OCI-LY7 (cell line): ENCODE results near the gene PAN3. TPM values are rescaled to one million over a fixed set of nuclear protein-coding genes. Genes with fewer than 3 reads are reported as not detected.

Source experiments
- BruUV-seq: library from RNA; stranded (reverse); fragments of 400-500 nt; replicated peaks from 2 replicates; lab custom pipeline; 2021; lab: Mats Ljungman, UMichigan
- CTCF ChIA-PET: fragments of 300-600 bp; sonication (Branson Sonifier 250); formaldehyde crosslinking; loops from one replicate; lab custom pipeline; 2022; ENCODE audit warnings: antibody characterized with exemption; ENCODE audit not compliant: unreplicated experiment; lab: Charles Lee
- POLR2A ChIA-PET: fragments of 300-600 bp; sonication (Branson Sonifier 250); formaldehyde crosslinking; loops from one replicate; lab custom pipeline; 2022; ENCODE audit warnings: antibody characterized with exemption; lab: Charles Lee
- DNase-seq: peaks from one replicate; pipeline ENCODE4 v3.0.0-alpha.2; 2015; ENCODE audit warnings: low spot score
- H2AFZ ChIP-seq: fragments of 200-600 bp; sonication (generic), shearing (Covaris generic); 2 replicates; pipeline ENCODE4 v1.6.1; 2014; ENCODE audit warnings: mild to moderate bottlenecking, antibody characterized with exemption, low read length, moderate library complexity
- H3K27ac ChIP-seq: fragments of 200-600 bp; sonication (generic); 2 replicates; pipeline ENCODE4 v1.5.1; 2014; ENCODE audit warnings: mixed run types, low read depth, mild to moderate bottlenecking, moderate library complexity, low read length, inconsistent platforms; ENCODE audit not compliant: poor library complexity, severe bottlenecking
- H3K36me3 ChIP-seq: fragments of 200-600 bp; sonication (generic); 2 replicates; pipeline ENCODE4 v1.6.1; 2014; ENCODE audit warnings: mild to moderate bottlenecking, antibody characterized with exemption, low read length, moderate library complexity, mixed read lengths; ENCODE audit not compliant: insufficient read depth
- H3K4me1 ChIP-seq: fragments of 200-600 bp; sonication (generic); 2 replicates; pipeline ENCODE4 v1.5.1; 2014; ENCODE audit warnings: mild to moderate bottlenecking, low read length; ENCODE audit not compliant: insufficient read depth, poor library complexity, severe bottlenecking
- H3K4me2 ChIP-seq: fragments of 200-600 bp; sonication (generic); 2 replicates; pipeline ENCODE4 v1.6.1; 2014; ENCODE audit warnings: mild to moderate bottlenecking, low read length
- H3K4me3 ChIP-seq: fragments of 200-600 bp; sonication (generic); 2 replicates; pipeline ENCODE4 v1.5.1; 2014; ENCODE audit warnings: mild to moderate bottlenecking, low read depth, low read length; ENCODE audit not compliant: poor library complexity, severe bottlenecking
- H3K79me2 ChIP-seq: fragments of 200-600 bp; sonication (generic); 2 replicates; pipeline ENCODE4 v1.6.1; 2016; ENCODE audit warnings: low read depth, mild to moderate bottlenecking, low read length, moderate library complexity, mixed read lengths; ENCODE audit not compliant: insufficient read depth
- H3K9me2 ChIP-seq: fragments of 200-600 bp; sonication (generic); 2 replicates; pipeline ENCODE4 v1.6.1; 2016; ENCODE audit warnings: mild to moderate bottlenecking, low read length, mixed read lengths; ENCODE audit not compliant: insufficient read depth
- H3K9me3 ChIP-seq: fragments of 200-600 bp; sonication (generic); 2 replicates; pipeline ENCODE4 v1.6.1; 2014; ENCODE audit warnings: mild to moderate bottlenecking, mixed run types, low read length, mixed read lengths
- H4K20me1 ChIP-seq: fragments of 200-600 bp; sonication (generic); 2 replicates; pipeline ENCODE4 v1.6.1; 2014; ENCODE audit warnings: mild to moderate bottlenecking, antibody characterized with exemption, low read length, moderate library complexity, mixed read lengths; ENCODE audit not compliant: insufficient read depth
- EZH2phosphoT487 ChIP-seq: fragments of 200-600 bp; sonication (generic); IDR thresholded peaks from 2 replicates; pipeline ENCODE4 v1.6.1; 2018; ENCODE audit warnings: low read depth, borderline replicate concordance, mild to moderate bottlenecking, mixed run types, antibody characterized with exemption, low read length, moderate library complexity, mixed read lengths
- intact Hi-C: fragments of 100-400 bp; cut with micrococcal nuclease; formaldehyde crosslinking; loops from one replicate; pipeline ENCODE4 v1.10.0; 2022; ENCODE audit not compliant: unreplicated experiment
- total RNA-seq, 2 experiments: library from RNA; depleted of rRNA in 1 of 2; stranded (reverse); fragments of >200 nt in 1 of 2; shearing (Covaris generic) in 1 of 2; gene quantifications; 2 replicates each; pipeline ENCODE4 v1.2.3, GENCODE V29; 2014 to 2022
- TF ChIP-seq, protein P1 (sequence below): fragments of 200-600 bp; sonication (generic); conservative IDR thresholded peaks from 2 replicates; pipeline ENCODE4 v1.5.1; 2014; ENCODE audit warnings: mild to moderate bottlenecking, antibody characterized with exemption, low read length, moderate library complexity, mixed read lengths

PAN3 gene
- total RNA-seq, 2 experiments from 2014 or later: 20.4 to 54.8 TPM

DNA sequence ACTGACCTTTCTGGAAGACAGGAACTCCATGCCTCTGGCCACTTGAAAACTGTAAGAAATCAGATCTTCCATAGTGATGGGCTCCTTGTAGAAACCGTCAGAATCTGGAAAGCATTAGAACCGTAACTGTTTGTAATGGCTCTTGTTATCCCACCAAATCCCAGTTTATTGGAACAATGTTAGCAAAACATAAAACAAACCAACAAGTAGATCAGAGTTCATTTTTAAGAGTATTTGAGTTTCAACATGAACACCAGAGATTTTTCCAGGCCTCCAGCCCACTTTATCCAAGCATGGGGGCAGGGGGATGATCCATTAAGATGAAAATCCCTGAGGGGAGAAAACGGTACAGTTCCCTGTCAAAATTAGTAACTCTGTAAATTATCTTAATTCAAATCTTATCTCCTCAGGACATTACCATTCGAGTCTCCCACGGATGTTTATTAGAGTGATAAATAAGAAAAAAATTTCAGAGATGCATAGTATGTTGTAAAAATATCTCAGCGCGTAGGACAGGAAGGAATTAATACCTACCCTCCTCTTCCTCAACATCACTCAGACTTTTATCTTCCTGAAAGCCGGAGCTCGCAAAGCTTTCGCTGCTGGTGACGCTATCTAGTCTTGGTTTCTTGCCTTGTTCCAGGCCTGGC, 184.0 kb downstream of the PAN3 start:
- Histone ChIP-seq H3K9me2 (no peaks in the 10 kb centered on the region), H2AFZ (no peak overlapping the region), H3K9me3 (no peaks in the 10 kb centered on the region), H3K4me2 (no peak overlapping the region), H3K79me2 (no peaks in the 10 kb centered on the region), H4K20me1 (no peaks in the 10 kb centered on the region), H3K4me3 (no peak overlapping the region), H3K36me3 (no peaks in the 10 kb centered on the region), H3K4me1 (peaks cover 4% of the 10 kb centered on the region), H3K27ac (no peak overlapping the region)
- ChIA-PET POLR2A (no interaction called here), CTCF (interaction anchor here (0.7 kb wide), 1 partner anchor 496 kb away, joined by 3 read pairs; no protein-coding TSS in a partner anchor)
- intact Hi-C loops: loop anchor here (5.0 to 10.0 kb wide), 2 partner anchors 185 to 202 kb away; partner anchors contain the start of gene PAN3
- TF ChIP-seq EZH2phosphoT487: no peak
- TF ChIP-seq, protein P1, sequence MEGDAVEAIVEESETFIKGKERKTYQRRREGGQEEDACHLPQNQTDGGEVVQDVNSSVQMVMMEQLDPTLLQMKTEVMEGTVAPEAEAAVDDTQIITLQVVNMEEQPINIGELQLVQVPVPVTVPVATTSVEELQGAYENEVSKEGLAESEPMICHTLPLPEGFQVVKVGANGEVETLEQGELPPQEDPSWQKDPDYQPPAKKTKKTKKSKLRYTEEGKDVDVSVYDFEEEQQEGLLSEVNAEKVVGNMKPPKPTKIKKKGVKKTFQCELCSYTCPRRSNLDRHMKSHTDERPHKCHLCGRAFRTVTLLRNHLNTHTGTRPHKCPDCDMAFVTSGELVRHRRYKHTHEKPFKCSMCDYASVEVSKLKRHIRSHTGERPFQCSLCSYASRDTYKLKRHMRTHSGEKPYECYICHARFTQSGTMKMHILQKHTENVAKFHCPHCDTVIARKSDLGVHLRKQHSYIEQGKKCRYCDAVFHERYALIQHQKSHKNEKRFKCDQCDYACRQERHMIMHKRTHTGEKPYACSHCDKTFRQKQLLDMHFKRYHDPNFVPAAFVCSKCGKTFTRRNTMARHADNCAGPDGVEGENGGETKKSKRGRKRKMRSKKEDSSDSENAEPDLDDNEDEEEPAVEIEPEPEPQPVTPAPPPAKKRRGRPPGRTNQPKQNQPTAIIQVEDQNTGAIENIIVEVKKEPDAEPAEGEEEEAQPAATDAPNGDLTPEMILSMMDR: no peak
- no peak for DNase-seq
- BruUV-seq: no TSS peak

DNA sequence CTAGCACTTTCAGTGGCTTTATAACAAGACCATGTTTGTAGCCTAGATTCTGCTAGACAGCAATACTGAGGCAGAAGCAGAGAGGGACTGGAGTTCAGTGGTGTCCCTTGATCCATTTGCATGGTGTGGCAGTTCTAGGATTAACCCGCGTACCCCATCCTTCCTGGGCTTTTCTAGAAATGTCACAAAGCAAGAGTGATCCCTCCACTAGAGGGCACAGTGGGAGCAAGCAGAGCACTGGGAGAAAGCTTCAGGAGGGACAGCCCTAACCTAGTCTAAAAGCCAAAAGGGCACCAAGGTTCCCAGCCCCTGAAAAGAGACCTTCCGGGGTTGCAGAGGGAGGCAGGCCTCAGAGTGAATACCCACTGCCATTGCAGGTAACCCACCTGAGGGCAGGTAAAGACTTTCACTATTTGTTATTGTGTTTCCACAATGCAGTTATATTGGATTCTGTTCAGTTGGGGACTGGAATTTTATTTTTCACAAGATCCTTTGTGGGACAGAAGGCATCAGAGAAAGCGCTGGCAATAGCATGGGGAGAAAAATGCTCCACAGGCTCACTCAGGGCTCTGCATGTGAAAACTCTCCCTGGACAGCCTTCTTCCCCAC, 185.9 kb downstream of the PAN3 start:
- H3K27ac ChIP-seq: no peak overlapping the region
- no TSS peak for BruUV-seq

More for the DNA sequence above, 185.9 kb downstream of the PAN3 start:
- H3K4me1 ChIP-seq: no peaks in the 10 kb centered on the region
- no peak overlapping the region for H3K4me2 ChIP-seq
- no peaks in the 10 kb centered on the region for H3K79me2 ChIP-seq
- intact Hi-C loops: loop anchor here (1.0 to 10.0 kb wide), 4 partner anchors 187 to 472 kb away; partner anchors contain the start of gene PAN3
- no peak for TF ChIP-seq EZH2phosphoT487
- TF ChIP-seq, protein P1: peak; percentile 87
- H3K9me2 ChIP-seq: no peaks in the 10 kb centered on the region
- no peak overlapping the region for H3K4me3 ChIP-seq
- H3K36me3 ChIP-seq: no peaks in the 10 kb centered on the region
- H2AFZ ChIP-seq: no peak overlapping the region
- DNase-seq: peak; percentile 76
- no peaks in the 10 kb centered on the region for H4K20me1 ChIP-seq
- POLR2A ChIA-PET: interaction anchor here (0.6 kb wide), 1 partner anchor 376 kb away, joined by 3 read pairs; no protein-coding TSS in a partner anchor
- H3K9me3 ChIP-seq: no peaks in the 10 kb centered on the region
- CTCF ChIA-PET: interaction anchor here (1.1 kb wide), 1 partner anchor 283 kb away, joined by 3 read pairs; no protein-coding TSS in a partner anchor
